T-helper 17 cell (primary cell): Measurements from ENCODE around the gene PXYLP1. TPM values are rescaled to one million over a fixed set of nuclear protein-coding genes. Genes with fewer than 3 reads are reported as not detected.

Experiments used
- ATAC-seq: fragments of 150-1000 bp; cut with Tn5 transposase; 2 replicates; pipeline ENCODE4 v1.10.0; 2021; ENCODE audit warnings: mild to moderate bottlenecking, moderate library complexity
- DNase-seq, 3 donors: peaks; one replicate each; pipeline versions ENCODE4 v3.0.0 to v3.0.0-alpha.2; 2020 to 2021
- H3K9me3 ChIP-seq: one replicate; pipeline ENCODE4 v1.7.0; 2013; ENCODE audit warnings: low read length, mild to moderate bottlenecking; ENCODE audit not compliant: control insufficient read depth, poor library complexity, severe bottlenecking
- H3K27ac Mint-ChIP-seq: one replicate; pipeline ENCODE4 v1.8.0; 2022; ENCODE audit warnings: mild to moderate bottlenecking, moderate library complexity, mixed read lengths
- H3K27me3 Mint-ChIP-seq: one replicate; pipeline ENCODE4 v1.8.0; 2022; ENCODE audit warnings: mixed read lengths
- H3K36me3 Mint-ChIP-seq: one replicate; pipeline ENCODE4 v1.8.0; 2022; ENCODE audit warnings: low read depth, mixed read lengths
- H3K4me1 Mint-ChIP-seq: one replicate; pipeline ENCODE4 v1.8.0; 2022; ENCODE audit warnings: mild to moderate bottlenecking, mixed read lengths
- H3K4me3 Mint-ChIP-seq: one replicate; pipeline ENCODE4 v1.8.0; 2022; ENCODE audit warnings: mild to moderate bottlenecking, moderate library complexity, mixed read lengths
- total RNA-seq, 4 donors: library from RNA in 2 of 4; stranded (reverse) in 2 of 4; gene quantifications; one replicate each; pipeline ENCODE4 v1.2.3 and lab custom pipeline; 2022 to 2026

PXYLP1 gene
- total RNA-seq, 2 donors from 2014 or later: 6.1 to 9.0 TPM

DNA sequence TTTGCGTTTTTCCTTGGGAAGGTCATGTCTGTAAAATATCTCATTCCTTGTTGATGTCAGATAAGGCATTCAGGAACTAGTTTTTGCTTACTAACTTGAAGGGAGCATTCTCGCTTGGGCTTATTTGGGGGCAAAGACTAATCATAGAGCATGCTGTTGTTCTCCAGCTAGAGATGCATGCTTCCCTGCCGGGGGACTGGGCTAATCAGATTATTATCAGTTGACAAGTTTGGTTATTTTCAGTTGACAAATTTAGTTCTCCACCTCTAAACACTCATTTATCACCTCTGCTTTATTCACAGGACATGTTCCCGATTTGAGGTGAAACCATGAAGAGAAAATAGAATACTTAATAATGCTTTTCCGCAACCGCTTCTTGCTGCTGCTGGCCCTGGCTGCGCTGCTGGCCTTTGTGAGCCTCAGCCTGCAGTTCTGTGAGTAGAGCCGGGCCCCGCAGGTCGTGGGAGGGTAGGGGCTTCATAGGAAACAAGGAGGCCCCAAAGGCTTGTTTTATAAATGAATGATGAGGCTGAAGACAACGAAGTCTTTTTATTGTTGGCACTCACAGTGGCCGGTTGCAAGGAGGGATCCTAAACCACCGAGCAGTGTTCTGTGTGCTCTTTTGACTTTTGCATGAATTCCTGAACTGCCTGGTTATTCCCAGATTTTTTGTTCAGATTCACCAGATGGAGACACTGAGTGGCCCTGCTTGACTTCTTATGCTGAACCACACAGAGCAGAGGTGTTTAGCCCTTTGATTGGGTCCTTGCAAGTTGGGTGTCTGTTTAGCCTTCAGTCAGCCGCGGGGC is 28.4 kb downstream of the PXYLP1 start:
- no peak overlapping the region for H3K27ac Mint-ChIP-seq
- no peak overlapping the region for H3K4me3 Mint-ChIP-seq
- ATAC-seq (no peak), DNase-seq (no peak)
- no peaks in the 10 kb centered on the region for H3K9me3 ChIP-seq
- H3K27me3 Mint-ChIP-seq: no peaks in the 10 kb centered on the region
- peaks cover 19% of the 10 kb centered on the region for H3K4me1 Mint-ChIP-seq
- no peaks in the 10 kb centered on the region for H3K36me3 Mint-ChIP-seq

DNA sequence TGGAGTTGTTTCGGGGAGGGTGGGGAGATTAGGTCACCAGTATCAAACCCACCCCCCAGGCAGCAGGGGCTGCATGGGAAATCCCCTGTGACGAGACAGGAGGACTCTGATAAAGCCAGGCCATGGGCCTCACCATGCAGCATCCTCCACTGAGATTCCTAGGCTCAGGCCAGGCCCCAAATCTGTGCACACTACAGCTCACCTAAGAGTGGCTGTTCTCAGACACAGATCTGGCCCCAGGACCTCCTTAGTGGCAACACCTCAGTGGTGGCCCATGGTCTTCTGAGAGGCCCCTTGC is 29.0 kb downstream of the PXYLP1 start:
- H3K27ac Mint-ChIP-seq: no peak overlapping the region
- no peaks in the 10 kb centered on the region for H3K9me3 ChIP-seq
- H3K36me3 Mint-ChIP-seq: no peaks in the 10 kb centered on the region
- no peak for ATAC-seq
- H3K4me3 Mint-ChIP-seq: no peak overlapping the region
- H3K27me3 Mint-ChIP-seq: no peaks in the 10 kb centered on the region
- H3K4me1 Mint-ChIP-seq: peaks cover 20% of the 10 kb centered on the region
- DNase-seq: no peak

GRCh38 chr3:141261472-141262307 is 30.1 kb downstream of the PXYLP1 start:
- Mint-ChIP-seq H3K4me3 (no peak overlapping the region), H3K4me1 (peaks cover 21% of the 10 kb centered on the region), H3K36me3 (peaks cover 1% of the 10 kb centered on the region), H3K27me3 (no peaks in the 10 kb centered on the region), H3K27ac (peak overlapping the region; percentile 27)
- ATAC-seq (no peak), DNase-seq (no peak)
- no peaks in the 10 kb centered on the region for H3K9me3 ChIP-seq

- ATAC-seq (no peak), DNase-seq (no peak)
- Mint-ChIP-seq H3K36me3 (peaks cover 5% of the 10 kb centered on the region), H3K27me3 (no peaks in the 10 kb centered on the region), H3K27ac (no peak overlapping the region), H3K4me1 (peaks cover 25% of the 10 kb centered on the region), H3K4me3 (no peak overlapping the region)
- H3K9me3 ChIP-seq: no peaks in the 10 kb centered on the region
Observed at GRCh38 chr3:141262308-141262705, 30.7 kb downstream of the PXYLP1 start.

- DNase-seq (no peak), ATAC-seq (no peak)
- Mint-ChIP-seq H3K36me3 (peaks cover 10% of the 10 kb centered on the region), H3K27me3 (no peaks in the 10 kb centered on the region), H3K4me1 (peaks cover 37% of the 10 kb centered on the region), H3K27ac (peak overlapping the region; percentile 99), H3K4me3 (peak overlapping the region; percentile 97)
- H3K9me3 ChIP-seq: no peaks in the 10 kb centered on the region
Observed at GRCh38 chr3:141266186-141266585, 34.6 kb downstream of the PXYLP1 start.

GRCh38 chr3:141266797-141267555 is 35.4 kb downstream of the PXYLP1 start:
- peak overlapping the region; percentile 97 for H3K4me3 Mint-ChIP-seq
- peak; percentile 86 for ATAC-seq
- peak overlapping the region; percentile 99 for H3K27ac Mint-ChIP-seq
- H3K4me1 Mint-ChIP-seq: peaks cover 32% of the 10 kb centered on the region
- peaks cover 10% of the 10 kb centered on the region for H3K36me3 Mint-ChIP-seq
- DNase-seq: no peak
- no peaks in the 10 kb centered on the region for H3K9me3 ChIP-seq
- H3K27me3 Mint-ChIP-seq: no peaks in the 10 kb centered on the region

GRCh38 chr3:141267629-141268028 is 36.0 kb downstream of the PXYLP1 start:
- ATAC-seq: no peak
- Mint-ChIP-seq H3K4me1 (peaks cover 30% of the 10 kb centered on the region), H3K36me3 (peaks cover 10% of the 10 kb centered on the region), H3K4me3 (peak overlapping the region; percentile 97), H3K27ac (peak overlapping the region; percentile 99), H3K27me3 (no peaks in the 10 kb centered on the region)
- H3K9me3 ChIP-seq: no peaks in the 10 kb centered on the region
- DNase-seq: no peak

- peak overlapping the region; percentile 99 for H3K27ac Mint-ChIP-seq
- DNase-seq: no peak
- peaks cover 34% of the 10 kb centered on the region for H3K4me1 Mint-ChIP-seq
Observed at GRCh38 chr3:141268306-141268705, 36.7 kb downstream of the PXYLP1 start.

GRCh38 chr3:141268791-141269190 is 37.2 kb downstream of the PXYLP1 start:
- H3K4me1 Mint-ChIP-seq: peaks cover 35% of the 10 kb centered on the region
- no peak for ATAC-seq
- no peak for DNase-seq
- no peaks in the 10 kb centered on the region for H3K9me3 ChIP-seq
- no peak overlapping the region for H3K27ac Mint-ChIP-seq
- H3K36me3 Mint-ChIP-seq: peaks cover 10% of the 10 kb centered on the region
- no peaks in the 10 kb centered on the region for H3K27me3 Mint-ChIP-seq
- no peak overlapping the region for H3K4me3 Mint-ChIP-seq

More at GRCh38 chr3:141268306-141268705, 36.7 kb downstream of the PXYLP1 start:
- Mint-ChIP-seq H3K36me3 (peaks cover 10% of the 10 kb centered on the region), H3K27me3 (no peaks in the 10 kb centered on the region), H3K4me3 (peak overlapping the region; percentile 97)
- no peaks in the 10 kb centered on the region for H3K9me3 ChIP-seq
- no peak for ATAC-seq

DNA sequence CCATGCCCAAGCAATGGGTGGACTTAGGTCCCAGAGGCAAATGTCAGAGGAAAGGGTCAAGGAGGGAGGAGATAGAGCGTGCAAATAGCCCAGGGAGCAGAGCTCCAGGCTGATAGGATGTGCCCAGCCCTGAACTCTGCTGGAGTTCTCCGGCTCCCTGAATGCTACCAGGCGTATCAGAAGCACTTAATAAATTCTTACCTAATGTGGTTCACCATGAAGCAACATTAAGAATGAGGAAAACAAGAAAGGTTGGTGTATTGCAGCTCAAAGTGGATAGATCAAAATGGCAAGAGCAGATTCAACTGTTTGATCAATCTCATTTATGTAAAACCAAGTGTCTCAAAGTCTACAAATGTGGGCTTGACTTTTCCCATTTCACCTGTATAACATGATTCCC is 38.3 kb downstream of the PXYLP1 start:
- no peak overlapping the region for H3K4me3 Mint-ChIP-seq

DNA sequence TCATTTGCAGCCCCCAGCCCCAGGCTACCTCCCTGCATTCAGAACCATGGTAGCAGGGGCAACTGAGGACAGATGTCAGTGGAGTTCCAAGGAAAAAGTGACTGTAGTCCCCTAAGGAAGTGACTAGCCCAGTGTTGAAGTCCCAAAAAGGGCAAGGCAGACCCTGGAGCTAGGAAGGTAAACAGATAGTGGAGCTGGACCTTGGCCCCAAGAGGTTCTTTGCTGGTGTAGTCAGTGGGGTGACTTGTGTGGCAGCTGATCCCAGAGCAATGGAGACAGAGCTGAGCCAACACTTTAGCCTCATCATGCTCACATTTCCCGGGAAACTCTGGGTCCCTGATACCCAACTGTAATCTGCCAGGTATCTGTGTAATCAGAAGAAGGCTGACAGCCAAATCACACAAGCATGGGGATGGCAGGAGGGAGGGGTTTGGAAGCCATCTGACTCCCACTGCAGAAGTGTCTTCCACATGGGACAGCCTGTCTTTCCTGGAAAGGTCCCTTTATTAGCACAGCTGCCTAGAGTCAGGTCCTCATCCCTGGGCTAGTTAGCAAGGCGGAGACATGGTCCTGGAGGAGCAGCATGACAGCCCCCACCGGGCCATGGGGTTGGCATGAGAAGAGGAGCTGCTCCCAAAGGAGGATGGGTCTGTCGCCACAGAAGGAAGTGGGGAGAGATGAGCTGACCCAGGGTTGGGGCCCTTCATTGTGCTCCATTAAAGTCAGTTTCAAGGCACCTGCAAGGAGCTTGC is 39.8 kb downstream of the PXYLP1 start:
- Mint-ChIP-seq H3K4me3 (no peak overlapping the region), H3K27ac (no peak overlapping the region), H3K36me3 (peaks cover 10% of the 10 kb centered on the region), H3K4me1 (peaks cover 38% of the 10 kb centered on the region), H3K27me3 (no peaks in the 10 kb centered on the region)
- DNase-seq: no peak
- H3K9me3 ChIP-seq: no peaks in the 10 kb centered on the region
- no peak for ATAC-seq

More for the DNA sequence above, 38.3 kb downstream of the PXYLP1 start:
- no peaks in the 10 kb centered on the region for H3K9me3 ChIP-seq
- peaks cover 10% of the 10 kb centered on the region for H3K36me3 Mint-ChIP-seq
- no peak overlapping the region for H3K27ac Mint-ChIP-seq
- H3K27me3 Mint-ChIP-seq: no peaks in the 10 kb centered on the region
- H3K4me1 Mint-ChIP-seq: peaks cover 43% of the 10 kb centered on the region
- ATAC-seq (no peak), DNase-seq (no peak)

DNA sequence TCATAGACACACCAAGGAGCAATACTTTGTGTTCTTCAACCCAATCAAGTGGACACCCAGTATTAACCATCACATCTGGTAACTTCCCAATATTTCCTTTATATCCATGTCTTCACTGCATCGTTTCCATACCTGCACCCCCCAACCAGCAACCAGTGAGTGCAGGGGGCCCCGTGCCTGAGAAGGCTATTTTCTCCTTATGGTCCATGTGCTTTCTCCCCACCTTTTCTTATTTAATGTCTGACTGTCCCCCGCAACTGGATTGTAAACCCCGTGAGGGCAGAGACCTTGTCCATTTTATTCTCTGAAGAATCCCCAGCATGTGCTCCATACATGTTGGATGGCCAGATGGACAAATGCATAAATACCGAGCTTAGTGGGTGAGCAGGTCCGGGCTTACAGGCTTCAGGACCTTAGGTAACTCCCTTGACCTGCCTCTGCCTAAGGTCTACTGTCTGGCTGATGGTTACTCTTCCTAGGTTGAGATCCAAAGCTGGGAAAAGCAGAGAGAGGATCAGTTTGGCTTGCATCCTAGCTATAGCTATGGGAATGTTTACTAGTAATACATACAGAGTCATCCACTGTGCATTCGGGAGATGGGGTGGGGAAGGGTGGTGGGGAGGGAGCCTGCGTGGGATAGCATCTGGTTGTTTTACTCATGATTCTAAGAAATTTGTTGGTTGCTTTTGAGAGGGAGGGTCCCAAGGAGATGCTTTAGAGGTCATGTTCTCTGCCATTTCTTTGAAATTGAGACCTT is 41.5 kb downstream of the PXYLP1 start:
- peaks cover 5% of the 10 kb centered on the region for H3K36me3 Mint-ChIP-seq
- no peaks in the 10 kb centered on the region for H3K9me3 ChIP-seq
- peaks cover 25% of the 10 kb centered on the region for H3K4me1 Mint-ChIP-seq
- DNase-seq: no peak
- H3K4me3 Mint-ChIP-seq: no peak overlapping the region
- no peak overlapping the region for H3K27ac Mint-ChIP-seq
- ATAC-seq: no peak
- no peaks in the 10 kb centered on the region for H3K27me3 Mint-ChIP-seq
